HepG2 (cell line): ENCODE measurements around the gene NUP35. TPM values are rescaled to one million over a fixed set of nuclear protein-coding genes. Genes with fewer than 3 reads are reported as not detected.
A peak's percentile ranks its signal among the peaks of the same experiment; 100 is the strongest.

Experiments used
- ATF1 ChIP-seq: IDR thresholded peaks from 2 replicates; pipeline ENCODE4 v1.6.1; 2016; ENCODE audit warnings: mild to moderate bottlenecking, control low read depth
- CSRNP1 ChIP-seq: sonication (generic); formaldehyde crosslinking; IDR thresholded peaks from 2 replicates; pipeline ENCODE4 v1.8.1; 2023; ENCODE audit warnings: mild to moderate bottlenecking, missing genetic modification reagents
- E2F5 ChIP-seq: sonication (generic); formaldehyde crosslinking; conservative IDR thresholded peaks from 2 replicates; pipeline ENCODE4 v1.4.0; 2020; ENCODE audit warnings: missing genetic modification reagents
- GABPB1 ChIP-seq: IDR thresholded peaks from 2 replicates; pipeline ENCODE4 v1.6.1; 2016; ENCODE audit warnings: mild to moderate bottlenecking, missing genetic modification reagents, moderate library complexity, missing compliant biosample characterization
- HNRNPLL ChIP-seq: fragments of 200-400 bp; formaldehyde crosslinking; IDR thresholded peaks from 2 replicates; pipeline ENCODE4 v1.6.1; 2017; ENCODE audit warnings: mild to moderate bottlenecking, low read depth, low read length; ENCODE audit not compliant: poor library complexity, severe bottlenecking
- KLF9 ChIP-seq: IDR thresholded peaks from 2 replicates; pipeline ENCODE4 v1.6.1; 2016; ENCODE audit warnings: low read depth
- MTA3 ChIP-seq: sonication (generic); formaldehyde crosslinking; IDR thresholded peaks from 2 replicates; pipeline ENCODE4 v1.4.0; 2020; ENCODE audit warnings: missing genetic modification reagents
- MTERF4 ChIP-seq: sonication (generic); formaldehyde crosslinking; IDR thresholded peaks from 2 replicates; pipeline ENCODE4 v1.8.0; 2023; ENCODE audit warnings: mild to moderate bottlenecking, missing genetic modification reagents
- RBAK ChIP-seq: sonication (generic); formaldehyde crosslinking; IDR thresholded peaks from 2 replicates; pipeline ENCODE4 v1.5.1; 2020; ENCODE audit warnings: mild to moderate bottlenecking, missing genetic modification reagents
- SALL2 ChIP-seq: sonication (generic); formaldehyde crosslinking; IDR thresholded peaks from 2 replicates; pipeline ENCODE4 v1.8.1; 2023; ENCODE audit warnings: mild to moderate bottlenecking, missing genetic modification reagents, inconsistent platforms
- SETDB1 ChIP-seq: sonication (generic); formaldehyde crosslinking; IDR thresholded peaks from 2 replicates; pipeline ENCODE4 v1.5.1; 2020; ENCODE audit warnings: missing genetic modification reagents, mild to moderate bottlenecking, borderline replicate concordance
- SP5 ChIP-seq: IDR thresholded peaks from 2 replicates; pipeline ENCODE4 v1.6.1; 2016; ENCODE audit warnings: low read depth, borderline replicate concordance
- TERF1 ChIP-seq: sonication (generic); formaldehyde crosslinking; IDR thresholded peaks from 2 replicates; pipeline ENCODE4 v1.8.0; 2022; ENCODE audit warnings: mild to moderate bottlenecking, missing genetic modification reagents, moderate library complexity
- TGIF2 ChIP-seq: IDR thresholded peaks from 2 replicates; pipeline ENCODE4 v1.6.1; 2016; ENCODE audit warnings: control low read depth, missing compliant biosample characterization
- ZHX1 ChIP-seq: sonication (generic); formaldehyde crosslinking; IDR thresholded peaks from 2 replicates; pipeline ENCODE4 v1.8.1; 2022; ENCODE audit warnings: low read depth, mild to moderate bottlenecking, missing genetic modification reagents
- ZNF572 ChIP-seq: sonication (generic); formaldehyde crosslinking; IDR thresholded peaks from 2 replicates; pipeline ENCODE4 v1.5.1; 2020; ENCODE audit warnings: mild to moderate bottlenecking, missing genetic modification reagents
- ZNF691 ChIP-seq: sonication (generic); formaldehyde crosslinking; IDR thresholded peaks from 2 replicates; pipeline ENCODE4 v1.4.0; 2020; ENCODE audit warnings: missing genetic modification reagents, low read depth, mild to moderate bottlenecking, borderline replicate concordance
- ZNF709 ChIP-seq: sonication (generic); formaldehyde crosslinking; IDR thresholded peaks from 2 replicates; pipeline ENCODE4 v1.5.0; 2020; ENCODE audit warnings: mild to moderate bottlenecking, missing genetic modification reagents
- polyA plus RNA-seq, 8 experiments: library from polyadenylated mRNA; depleted of rRNA in 3 of 8; stranded (reverse) in 7 of 8; unstranded in 1 of 8; fragments of >200 nt; fragmentation: Illumina TruSeq in 4 of 8; extraction: Trizol in 4 of 8; gene quantifications; 2 replicates each; pipeline versions ENCODE4 v1.2.1 to v1.2.3, GENCODE V29; 2011 to 2016; ENCODE audit warnings: low read depth in 4 of 8, missing spikeins in 1 of 8, mixed read lengths in 1 of 8; ENCODE audit not compliant: insufficient read depth in 1 of 8
- total RNA-seq, 5 experiments: library from RNA; depleted of rRNA; stranded (reverse); fragments of >200 nt; fragmentation: Illumina TruSeq; extraction: Trizol; gene quantifications; 2 replicates each; pipeline ENCODE4 v1.2.3, GENCODE V29; 2016; ENCODE audit warnings: low read depth in 1 of 5

NUP35 gene
- total and polyA plus RNA-seq, 2 of the 13 experiments (the other 11 are each of a cell fraction or from before 2014, with no cell fraction given): 16.9 to 53.6 TPM

GRCh38 chr2:183078464-183079138 is 45.6 kb upstream of the NUP35 start, which contains the start of gene DUSP19 (continued):
- TF ChIP-seq SALL2 (CRISPR knock-in tag): 0 out of 2 replicates have a peak, but pooled peaks have one; percentile 52
- no peak for TF ChIP-seq HNRNPLL
- TF ChIP-seq ZNF572: no peak
- peak; percentile 74; the same call in 1 of the 2 replicates for TF ChIP-seq TGIF2
- no peak for TF ChIP-seq ZHX1 (CRISPR knock-in tag)
- TF ChIP-seq RBAK (CRISPR knock-in tag): 0 out of 2 replicates have a peak, but pooled peaks have one; percentile 55
- TF ChIP-seq ZNF709: peak; percentile 92
- TF ChIP-seq CSRNP1: no peak
- TF ChIP-seq SETDB1 (CRISPR knock-in tag): 0 out of 2 replicates have a peak, but pooled peaks have one; percentile 70
- no peak for TF ChIP-seq MTA3 (CRISPR knock-in tag)
- no peak for TF ChIP-seq E2F5 (CRISPR knock-in tag)
- peak; percentile 37; the same call in 1 of the 2 replicates for TF ChIP-seq ATF1
- TF ChIP-seq GABPB1: peak; percentile 68
- TF ChIP-seq KLF9: no peak
- peak; percentile 83; the same call in 1 of the 2 replicates for TF ChIP-seq MTERF4 (CRISPR knock-in tag)
- TF ChIP-seq SP5 (CRISPR knock-in tag): no peak
- TF ChIP-seq ZNF691 (CRISPR knock-in tag): peak; percentile 40; the same call in 1 of the 2 replicates
- no peak for TF ChIP-seq TERF1 (CRISPR knock-in tag)
